ENCODE measurements around the gene KANSL3. TPM values are rescaled to one million over a fixed set of nuclear protein-coding genes. Genes with fewer than 3 reads are reported as not detected.
A peak's percentile ranks its signal among the peaks of the same experiment; 100 is the strongest.
"Not testable (repeated sequence)": the region's sequence is repeated elsewhere in the genome, so short reads cannot be mapped to it uniquely, and the experiment has no call there.

The KANSL3 gene
- total RNA-seq, 6 experiments from 2014 or later = 17.3 to 29.3 (median 21.6) TPM

DNA sequence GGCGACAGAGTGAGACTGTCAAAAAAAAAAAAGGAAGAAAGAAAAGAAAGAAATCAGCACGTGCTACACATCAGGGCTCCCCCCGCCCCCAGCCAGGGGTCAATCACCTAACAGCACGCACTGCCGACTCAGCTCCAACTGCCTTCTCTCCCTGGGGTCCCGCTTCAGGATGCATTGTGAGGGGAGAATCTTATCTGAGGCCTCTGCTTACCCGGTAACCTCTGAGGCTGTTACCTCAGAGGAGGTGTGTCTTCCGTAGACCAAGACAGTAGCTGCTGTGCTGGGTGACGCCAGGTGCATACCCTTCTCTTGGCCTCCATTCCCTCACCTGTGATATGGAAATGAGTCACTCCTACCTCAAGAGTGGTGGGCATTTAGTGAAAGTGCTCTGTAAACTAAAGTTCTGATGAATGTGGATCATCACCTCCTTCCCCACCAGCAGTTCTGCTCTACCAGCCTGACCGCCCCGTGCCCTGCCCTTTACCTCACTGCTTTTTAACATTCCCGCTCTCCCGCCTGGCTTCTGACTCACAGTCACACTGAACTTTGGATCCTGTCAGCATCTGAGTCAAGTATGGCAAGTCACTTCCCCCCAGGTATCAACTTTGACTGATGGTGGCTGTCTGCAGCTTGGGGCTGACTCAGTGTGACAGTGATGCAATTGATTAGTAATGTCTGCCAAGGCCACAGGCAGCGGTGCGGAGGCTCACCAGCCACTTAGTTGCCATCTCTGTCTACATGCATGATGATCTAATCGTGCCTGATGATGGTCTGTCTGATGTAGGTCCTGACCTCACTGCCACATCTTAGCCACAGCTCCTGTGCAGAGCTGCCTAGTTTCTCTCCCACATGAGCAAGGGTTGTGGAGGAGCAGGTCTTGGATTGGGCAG, 81.4 kb downstream of the KANSL3 start:
- TF ChIP-seq, protein P1, sequence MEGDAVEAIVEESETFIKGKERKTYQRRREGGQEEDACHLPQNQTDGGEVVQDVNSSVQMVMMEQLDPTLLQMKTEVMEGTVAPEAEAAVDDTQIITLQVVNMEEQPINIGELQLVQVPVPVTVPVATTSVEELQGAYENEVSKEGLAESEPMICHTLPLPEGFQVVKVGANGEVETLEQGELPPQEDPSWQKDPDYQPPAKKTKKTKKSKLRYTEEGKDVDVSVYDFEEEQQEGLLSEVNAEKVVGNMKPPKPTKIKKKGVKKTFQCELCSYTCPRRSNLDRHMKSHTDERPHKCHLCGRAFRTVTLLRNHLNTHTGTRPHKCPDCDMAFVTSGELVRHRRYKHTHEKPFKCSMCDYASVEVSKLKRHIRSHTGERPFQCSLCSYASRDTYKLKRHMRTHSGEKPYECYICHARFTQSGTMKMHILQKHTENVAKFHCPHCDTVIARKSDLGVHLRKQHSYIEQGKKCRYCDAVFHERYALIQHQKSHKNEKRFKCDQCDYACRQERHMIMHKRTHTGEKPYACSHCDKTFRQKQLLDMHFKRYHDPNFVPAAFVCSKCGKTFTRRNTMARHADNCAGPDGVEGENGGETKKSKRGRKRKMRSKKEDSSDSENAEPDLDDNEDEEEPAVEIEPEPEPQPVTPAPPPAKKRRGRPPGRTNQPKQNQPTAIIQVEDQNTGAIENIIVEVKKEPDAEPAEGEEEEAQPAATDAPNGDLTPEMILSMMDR (IDR thresholded peaks at IDR 0.05) = no peak
- TF ChIP-seq POLR2A (IDR thresholded peaks at IDR 0.05) = no peak
- Histone ChIP-seq H3K36me3 (peaks cover 0 to 1% (median 0%) of the 10 kb centered on the region in 4 donors), H3K9me3 (no peaks in the 10 kb centered on the region), H3K4me3 (no peak overlapping the region), H3K4me1 (peaks cover 0 to 12% (median 1%) of the 10 kb centered on the region in 4 donors), H3K27me3 (no peaks in the 10 kb centered on the region), H3K27ac (no peak overlapping the region)
- DNase-seq (peak in 1 of 3 donors; percentile 77), ATAC-seq (peak; percentile 44 to 84 (median 65))
- WGBS (ENCODE audit: insufficient coverage, low coverage, low lambda C conversion rate, missing lambda C conversion rate) = 46% methylated on average over 8 of the region's 16 CpGs
- intact Hi-C loops (cut with DNase I) = no loop called here

GRCh38 chr2:96555146-96555610, 82.9 kb downstream of the KANSL3 start:
- ATAC-seq = no peak
- Histone ChIP-seq H3K27ac (no peak overlapping the region), H3K27me3 (no peaks in the 10 kb centered on the region), H3K36me3 (peaks cover 0 to 3% (median 0%) of the 10 kb centered on the region in 4 donors), H3K4me1 (peaks cover 0 to 20% (median 4%) of the 10 kb centered on the region in 4 donors), H3K9me3 (no peaks in the 10 kb centered on the region), H3K4me3 (no peak overlapping the region)
- TF ChIP-seq, protein P1 (IDR thresholded peaks at IDR 0.05) = no peak
- TF ChIP-seq POLR2A (IDR thresholded peaks at IDR 0.05) = no peak
- 55% methylated on average over 2 of the region's 14 CpGs for WGBS (ENCODE audit: insufficient coverage, low coverage, low lambda C conversion rate, missing lambda C conversion rate)
- no peak for DNase-seq
- intact Hi-C loops (cut with DNase I) = no loop called here

GRCh38 chr2:96554293-96555145, 83.6 kb downstream of the KANSL3 start:
- WGBS (ENCODE audit: insufficient coverage, low coverage, low lambda C conversion rate, missing lambda C conversion rate) = 35% methylated on average over 10 of the region's 35 CpGs
- peak; percentile 77 to 83 (median 80) for DNase-seq
- no peak overlapping the region for H3K4me3 ChIP-seq
- TF ChIP-seq, protein P1 (IDR thresholded peaks at IDR 0.05) = peak; percentile 84 to 96 (median 90)
- no peak for TF ChIP-seq POLR2A (IDR thresholded peaks at IDR 0.05)
- ATAC-seq = peak; percentile 15 to 52 (median 39)
- intact Hi-C loops (cut with DNase I) = no loop called here
- H3K27me3 ChIP-seq = no peaks in the 10 kb centered on the region
- no peaks in the 10 kb centered on the region for H3K9me3 ChIP-seq
- peaks cover 0 to 23% (median 4%) of the 10 kb centered on the region in 4 donors for H3K4me1 ChIP-seq
- peaks cover 0 to 3% (median 0%) of the 10 kb centered on the region in 4 donors for H3K36me3 ChIP-seq
- no peak overlapping the region for H3K27ac ChIP-seq

DNA sequence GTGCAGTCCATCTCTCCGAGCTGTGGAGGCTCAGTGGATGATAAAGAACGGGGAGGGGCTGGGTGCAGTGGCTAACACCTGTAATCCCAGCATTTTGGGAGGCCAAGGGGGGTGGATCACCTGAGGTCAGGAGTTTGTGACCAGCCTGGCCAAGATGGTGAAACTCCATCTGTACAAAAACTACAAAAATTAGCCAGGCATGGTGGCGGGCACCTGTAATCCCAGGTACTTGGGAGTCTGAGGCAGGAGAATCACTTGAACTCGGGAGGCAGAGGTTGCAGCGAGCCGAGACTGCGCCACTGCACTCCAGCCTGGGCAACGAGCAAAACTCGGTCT, 84.2 kb downstream of the KANSL3 start:
- intact Hi-C loops (cut with DNase I); H3K4me3 ChIP-seq: not testable (repeated sequence)
- WGBS (ENCODE audit: insufficient coverage, low coverage, low lambda C conversion rate, missing lambda C conversion rate) = no CpG with 5 or more reads among the region's 9 CpGs

More for the DNA sequence above, 84.2 kb downstream of the KANSL3 start:
- H3K36me3 ChIP-seq, DNase-seq, ATAC-seq, H3K27ac ChIP-seq, H3K27me3 ChIP-seq, H3K9me3 ChIP-seq: not testable (repeated sequence)
- H3K4me1 ChIP-seq = peaks cover 0 to 24% (median 4%) of the 10 kb centered on the region in 4 donors
